Stomach (tissue), 9 donors: ENCODE measurements around the gene TBXAS1. TPM values are rescaled to one million over a fixed set of nuclear protein-coding genes. Genes with fewer than 3 reads are reported as not detected.

Experiments used
- DNase-seq, 2 donors: peaks; one replicate each; pipeline versions ENCODE4 v3.0.0 to v3.0.0-alpha.2; 2013 to 2019
- H3K27ac ChIP-seq, 5 donors: fragments of 200-600 bp in 4 of 5; sonication (generic) in 4 of 5; one replicate each; pipeline ENCODE4 v1.5.1; 2013 to 2019; ENCODE audit warnings: mild to moderate bottlenecking in 1 of 5, moderate library complexity in 1 of 5
- H3K27me3 ChIP-seq, 3 donors: fragments of 200-600 bp; sonication (generic); one replicate each; pipeline ENCODE4 v1.5.1; 2017 to 2019; ENCODE audit warnings: mixed run types in 1 of 3
- H3K36me3 ChIP-seq, 4 donors: fragments of 200-600 bp; sonication (generic); 1 replicate in 3 of 4; 2 replicates in 1 of 4; pipeline ENCODE4 v1.5.1; 2016 to 2019
- H3K4me1 ChIP-seq, 4 donors: fragments of 200-600 bp; sonication (generic); one replicate each; pipeline ENCODE4 v1.5.1; 2016 to 2019
- H3K4me3 ChIP-seq, 4 donors: fragments of 200-600 bp; sonication (generic) in 3 of 4; one replicate each; pipeline ENCODE4 v1.5.1; 2016 to 2019; ENCODE audit warnings: mild to moderate bottlenecking in 1 of 4
- H3K9me3 ChIP-seq, 4 donors: fragments of 200-600 bp; sonication (generic); one replicate each; pipeline ENCODE4 v1.5.1; 2016 to 2019
- CTCF ChIP-seq, 7 experiments: fragments of 450-650 bp in 4 of 7; fragments of 200-600 bp in 3 of 7; sonication (generic) in 3 of 7; IDR thresholded peaks; one replicate each; pipeline ENCODE4 v1.5.1; 2016 to 2019; ENCODE audit warnings: antibody characterized with exemption in 7 of 7, control low read depth in 2 of 7, mild to moderate bottlenecking in 1 of 7
- EP300 ChIP-seq: sonication (generic); formaldehyde crosslinking; IDR thresholded peaks from one replicate; pipeline ENCODE4 v1.6.1; 2017; ENCODE audit warnings: antibody characterized with exemption
- POLR2A ChIP-seq, 4 donors: fragments of 450-650 bp; IDR thresholded peaks; one replicate each; pipeline ENCODE4 v1.6.1; 2016; ENCODE audit warnings: antibody characterized with exemption in 4 of 4, control low read depth in 2 of 4, mild to moderate bottlenecking in 1 of 4, moderate library complexity in 1 of 4
- POLR2AphosphoS5 ChIP-seq, 3 donors: sonication (generic); formaldehyde crosslinking; IDR thresholded peaks; one replicate each; pipeline ENCODE4 v1.6.1; 2016; ENCODE audit warnings: antibody characterized with exemption in 3 of 3
- WGBS, 5 donors: extraction: QIAGEN DNeasy Blood & Tissue Kit in 3 of 5; methylation state at CpG; one replicate each; pipeline versions ENCODE4 v1.1.5 to v1.1.7; 2013 to 2018; 5-methylcytosine and 5-hydroxymethylcytosine counted together
- intact Hi-C: fragments of 100-400 bp; cut with DNase I; formaldehyde crosslinking; loops from one replicate; pipeline ENCODE4 v1.15.1; 2023; ENCODE audit warnings: low total_unique reads
- polyA plus RNA-seq, 3 donors: library from polyadenylated mRNA; stranded (reverse); fragments of 200-250 nt; gene quantifications; one replicate each; pipeline ENCODE4 v1.2.3, GENCODE V29; 2013
- total RNA-seq, 5 donors: library from RNA; depleted of rRNA; stranded (reverse); fragments of >200 nt; gene quantifications; one replicate each; pipeline versions ENCODE4 v1.1.0 to v1.2.3, GENCODE V29; 2014 to 2016
- donor health status: healthy with polysubstance abuse.
- donor health status: Bipolar disorder and iron deficiency.
- donor health status: healthy.

Gene TBXAS1
- total and polyA plus RNA-seq, 8 donors = 1.4 to 92.8 (median 15.1) TPM

DNA sequence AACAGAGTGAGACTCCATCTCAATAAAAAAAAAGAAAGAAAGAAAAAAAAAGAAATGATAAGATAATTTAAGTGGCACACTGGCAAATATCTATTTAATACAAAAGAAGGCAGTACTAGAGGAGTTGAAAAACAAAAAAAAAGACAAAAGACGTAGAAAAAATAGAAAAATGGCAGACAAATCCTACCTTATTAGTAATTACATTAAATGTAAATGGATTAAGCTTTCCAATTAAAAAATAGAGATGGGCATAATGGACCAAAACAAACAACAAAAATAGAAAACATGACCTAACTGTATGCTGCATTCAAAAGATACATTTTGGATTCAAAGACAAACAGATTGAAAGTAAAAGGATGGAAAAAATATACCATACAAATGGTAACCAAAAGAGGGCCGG lies 239.0 kb downstream of the TBXAS1 start:
- TF ChIP-seq CTCF (IDR thresholded peaks at IDR 0.05) (no peak), POLR2A (IDR thresholded peaks at IDR 0.05) (no peak), EP300 (no peak), POLR2AphosphoS5 (IDR thresholded peaks at IDR 0.05) (no peak)
- no peak for DNase-seq
- Histone ChIP-seq H3K9me3 (peaks cover 0 to 23% (median 15%) of the 10 kb centered on the region in 4 donors), H3K27ac (no peak overlapping the region), H3K4me1 (peaks cover 0 to 7% (median 6%) of the 10 kb centered on the region in 4 donors), H3K4me3 (no peak overlapping the region), H3K27me3 (no peaks in the 10 kb centered on the region), H3K36me3 (no peaks in the 10 kb centered on the region)
- WGBS, 5 donors = 48 to 87% (median 67%) methylated on average over 2 of the region's 2 CpGs
- intact Hi-C loops = no loop called here

DNA sequence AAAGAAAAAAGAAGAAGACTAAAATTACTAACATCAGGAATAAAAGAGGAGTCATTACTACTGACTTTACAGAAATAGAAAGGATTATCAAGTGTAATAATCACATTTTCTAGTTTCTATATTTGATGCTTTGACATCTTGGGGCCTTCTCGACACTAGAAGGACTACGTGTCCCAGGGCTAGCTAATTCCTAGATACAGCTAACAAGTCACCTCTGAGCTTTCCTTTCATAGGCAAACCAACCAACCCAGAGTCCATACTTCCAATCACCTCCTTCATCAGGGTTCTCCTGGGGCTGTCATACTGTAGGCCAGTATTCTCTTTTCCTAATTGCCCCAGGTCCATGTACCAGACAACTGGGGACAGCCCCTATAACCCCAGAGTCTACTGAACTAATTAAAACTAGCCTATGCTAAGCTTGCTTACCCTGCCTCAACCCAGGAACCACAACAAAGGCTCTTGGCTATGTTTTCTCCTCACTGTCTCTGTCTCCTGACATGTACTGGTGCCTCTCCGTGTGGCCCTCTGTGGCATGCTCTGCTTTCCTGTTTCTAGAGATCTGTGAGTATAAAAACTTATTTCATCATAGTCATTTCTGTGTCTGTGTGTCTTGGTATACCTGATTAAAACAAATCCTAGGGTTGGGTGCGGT lies 240.4 kb downstream of the TBXAS1 start:
- Histone ChIP-seq H3K36me3 (no peaks in the 10 kb centered on the region), H3K27ac (no peak overlapping the region), H3K9me3 (peaks cover 0 to 23% (median 15%) of the 10 kb centered on the region in 4 donors), H3K4me3 (no peak overlapping the region), H3K4me1 (no peaks in the 10 kb centered on the region), H3K27me3 (no peaks in the 10 kb centered on the region)
- DNase-seq = no peak
- intact Hi-C loops = no loop called here
- TF ChIP-seq POLR2A (IDR thresholded peaks at IDR 0.05) (no peak), EP300 (no peak)
- 78 to 95% (median 93%) methylated on average over 4 of the region's 4 CpGs for WGBS, 5 donors

Other genes with a start within 250 kb of the TBXAS1 start
- 100 to 1,000 TPM in 1 of 5 donors, 10 to 100 TPM in 3, 1 to 10 TPM in 1; 9.3 to 103 (median 60.7) TPM for gene HIPK2, start 51.3 kb upstream of the TBXAS1 start, total RNA-seq
- gene HIPK2, start 51.3 kb upstream of the TBXAS1 start, polyA plus RNA-seq = 10 to 100 TPM in 2 of 3 donors, 1 to 10 TPM in 1; 3.4 to 45.0 (median 10.7) TPM
- gene PARP12, start 233.7 kb downstream of the TBXAS1 start, total RNA-seq = 100 to 1,000 TPM in 1 of 5 donors, 10 to 100 TPM in 4; 18.7 to 135 (median 53.1) TPM
- 10 to 100 TPM; 13.0 to 20.8 (median 19.1) TPM for gene PARP12, start 233.7 kb downstream of the TBXAS1 start, polyA plus RNA-seq